Neutrophil (primary cell): ENCODE data around the gene MAU2.

Source experiments
- H3K27ac ChIP-seq: fragments of 200-600 bp; sonication (generic); 2 replicates; pipeline ENCODE4 v1.5.1; 2016; ENCODE audit warnings: mild to moderate bottlenecking, moderate library complexity
- H3K27me3 ChIP-seq: fragments of 200-600 bp; sonication (generic); 2 replicates; pipeline ENCODE4 v1.6.0; 2016; ENCODE audit warnings: mild to moderate bottlenecking
- H3K36me3 ChIP-seq: fragments of 200-600 bp; sonication (generic); 2 replicates; pipeline ENCODE4 v1.5.1; 2017
- H3K4me1 ChIP-seq, 2 experiments: fragments of 200-600 bp in 1 of 2; sonication (generic) in 1 of 2; 1 replicate in 1 of 2; 2 replicates in 1 of 2; pipeline versions ENCODE4 v1.5.1 to v1.6.1; 2013 to 2016; ENCODE audit warnings: low read depth in 1 of 2, low read length in 1 of 2, mild to moderate bottlenecking in 1 of 2, moderate library complexity in 1 of 2; ENCODE audit not compliant: control insufficient read depth in 1 of 2, insufficient read depth in 1 of 2
- H3K4me3 ChIP-seq, 2 experiments: fragments of 200-600 bp in 1 of 2; sonication (generic) in 1 of 2; 1 replicate in 1 of 2; 2 replicates in 1 of 2; pipeline ENCODE4 v1.5.1; 2013 to 2016; ENCODE audit warnings: low read depth in 1 of 2, low read length in 1 of 2, mild to moderate bottlenecking in 1 of 2, moderate library complexity in 1 of 2
- H3K9me3 ChIP-seq: fragments of 200-600 bp; sonication (generic); 2 replicates; pipeline ENCODE4 v1.5.1; 2016
- TF ChIP-seq, protein P1 (sequence below): fragments of 200-600 bp; sonication (generic); IDR thresholded peaks from 2 replicates; pipeline ENCODE4 v1.5.1; 2016; ENCODE audit warnings: antibody characterized with exemption

The MAU2 gene

DNA sequence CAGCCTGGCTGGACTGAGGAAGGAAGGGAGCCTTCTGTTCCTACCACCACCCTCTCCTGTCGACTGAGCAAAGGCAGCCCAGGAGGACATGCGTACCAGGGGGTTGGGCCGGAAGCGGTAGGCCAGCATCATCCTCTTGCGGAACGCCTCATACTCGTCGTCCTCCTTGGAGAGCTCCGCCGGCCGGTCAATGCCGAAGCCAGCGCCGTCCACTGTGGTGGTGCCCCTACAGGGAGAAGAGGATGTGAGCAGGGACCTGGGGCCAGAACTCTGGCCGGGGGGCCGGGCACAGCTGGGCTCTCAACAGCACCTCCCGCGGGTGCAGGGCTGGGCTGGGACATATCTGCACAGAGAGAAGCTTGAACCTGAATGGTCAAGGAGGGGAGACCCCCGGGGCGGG, 43.8 kb upstream of the MAU2 start:
- H3K4me1 ChIP-seq = no peaks in the 10 kb centered on the region

DNA sequence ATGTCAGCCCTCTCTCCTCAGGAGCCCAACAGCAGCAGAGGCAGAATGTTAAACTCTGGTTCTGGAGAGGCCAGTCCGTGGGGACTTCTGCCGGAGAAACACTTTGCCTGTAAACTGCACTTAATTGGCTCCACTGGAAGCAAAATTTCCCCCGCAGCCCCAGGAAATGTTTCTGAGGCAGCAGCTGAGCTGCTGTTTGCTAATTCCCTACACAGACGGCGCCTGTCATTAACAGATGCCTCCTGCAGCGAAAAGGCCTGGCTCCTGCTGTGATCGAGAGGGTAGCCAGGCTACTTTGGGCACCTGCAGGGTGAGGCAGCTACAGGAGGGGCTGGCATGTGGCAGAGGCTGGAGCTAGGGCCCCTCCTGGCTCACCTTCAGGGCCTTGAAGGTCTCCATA, 42.3 kb upstream of the MAU2 start:
- Histone ChIP-seq H3K27ac (no peak overlapping the region), H3K9me3 (no peaks in the 10 kb centered on the region), H3K27me3 (peaks cover 16% of the 10 kb centered on the region), H3K36me3 (peaks cover 88% of the 10 kb centered on the region), H3K4me3 (no peak overlapping the region), H3K4me1 (no peaks in the 10 kb centered on the region)
- TF ChIP-seq, protein P1, sequence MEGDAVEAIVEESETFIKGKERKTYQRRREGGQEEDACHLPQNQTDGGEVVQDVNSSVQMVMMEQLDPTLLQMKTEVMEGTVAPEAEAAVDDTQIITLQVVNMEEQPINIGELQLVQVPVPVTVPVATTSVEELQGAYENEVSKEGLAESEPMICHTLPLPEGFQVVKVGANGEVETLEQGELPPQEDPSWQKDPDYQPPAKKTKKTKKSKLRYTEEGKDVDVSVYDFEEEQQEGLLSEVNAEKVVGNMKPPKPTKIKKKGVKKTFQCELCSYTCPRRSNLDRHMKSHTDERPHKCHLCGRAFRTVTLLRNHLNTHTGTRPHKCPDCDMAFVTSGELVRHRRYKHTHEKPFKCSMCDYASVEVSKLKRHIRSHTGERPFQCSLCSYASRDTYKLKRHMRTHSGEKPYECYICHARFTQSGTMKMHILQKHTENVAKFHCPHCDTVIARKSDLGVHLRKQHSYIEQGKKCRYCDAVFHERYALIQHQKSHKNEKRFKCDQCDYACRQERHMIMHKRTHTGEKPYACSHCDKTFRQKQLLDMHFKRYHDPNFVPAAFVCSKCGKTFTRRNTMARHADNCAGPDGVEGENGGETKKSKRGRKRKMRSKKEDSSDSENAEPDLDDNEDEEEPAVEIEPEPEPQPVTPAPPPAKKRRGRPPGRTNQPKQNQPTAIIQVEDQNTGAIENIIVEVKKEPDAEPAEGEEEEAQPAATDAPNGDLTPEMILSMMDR = no peak

More for the DNA sequence above, 43.8 kb upstream of the MAU2 start:
- H3K9me3 ChIP-seq = no peaks in the 10 kb centered on the region
- peaks cover 31% of the 10 kb centered on the region for H3K27me3 ChIP-seq
- no peak overlapping the region for H3K27ac ChIP-seq
- H3K36me3 ChIP-seq = peaks cover 76% of the 10 kb centered on the region
- H3K4me3 ChIP-seq = no peak overlapping the region
- TF ChIP-seq, protein P1 = no peak

DNA sequence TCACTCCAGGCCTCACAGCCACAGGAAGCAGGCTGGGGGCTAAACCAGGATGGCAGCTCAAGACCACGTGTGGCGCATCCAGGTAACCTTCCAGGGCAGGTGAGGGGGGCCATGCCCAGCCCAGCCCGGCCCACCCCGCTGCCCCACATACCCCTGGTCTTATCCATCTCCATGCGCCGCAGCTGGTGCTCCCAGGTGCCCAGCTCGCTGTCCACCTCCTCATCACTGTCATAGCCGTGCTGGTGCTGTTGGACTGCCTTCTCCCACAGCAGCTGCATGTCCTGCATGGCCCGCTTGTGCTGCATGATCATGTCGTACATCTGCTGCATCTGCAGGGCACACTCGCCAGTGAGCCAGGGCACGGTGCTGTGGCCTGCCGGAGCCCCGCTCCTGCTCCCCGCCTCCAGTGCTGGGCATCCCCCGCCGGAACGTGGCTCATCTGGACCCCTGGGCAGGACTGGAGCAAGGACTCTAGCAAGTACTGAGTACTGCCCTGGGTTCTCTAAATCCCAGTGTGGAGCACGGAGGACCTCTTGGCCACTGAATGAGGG, 41.5 kb upstream of the MAU2 start:
- no peak overlapping the region for H3K4me3 ChIP-seq
- TF ChIP-seq, protein P1 = no peak
- peaks cover 96% of the 10 kb centered on the region for H3K36me3 ChIP-seq
- no peak overlapping the region for H3K27ac ChIP-seq
- H3K9me3 ChIP-seq = no peaks in the 10 kb centered on the region
- peaks cover 8% of the 10 kb centered on the region for H3K27me3 ChIP-seq
- H3K4me1 ChIP-seq = no peaks in the 10 kb centered on the region

DNA sequence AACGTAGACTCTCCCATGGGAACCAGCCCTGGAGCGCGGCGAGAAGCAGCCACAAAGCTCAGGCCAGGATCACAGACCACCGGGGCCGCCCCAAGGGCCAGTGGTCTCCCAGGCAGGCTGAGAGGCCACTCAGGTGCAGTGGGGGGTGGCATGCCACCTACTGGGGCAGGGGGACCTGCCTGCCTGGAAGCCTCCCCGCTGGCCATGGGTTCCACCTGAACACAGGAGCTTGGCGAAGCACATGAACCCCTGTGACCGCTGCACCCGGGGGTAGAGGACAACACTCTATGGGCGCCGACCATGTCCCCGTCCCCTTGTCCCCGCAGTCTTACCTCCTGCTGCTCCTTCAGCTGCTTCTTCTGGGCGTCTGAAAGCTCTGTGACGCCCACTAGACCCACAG, 40.8 kb upstream of the MAU2 start:
- no peaks in the 10 kb centered on the region for H3K9me3 ChIP-seq
- no peak overlapping the region for H3K27ac ChIP-seq
- TF ChIP-seq, protein P1 = no peak
- peaks cover 95% of the 10 kb centered on the region for H3K36me3 ChIP-seq
- no peaks in the 10 kb centered on the region for H3K4me1 ChIP-seq
- no peak overlapping the region for H3K4me3 ChIP-seq
- peaks cover 1% of the 10 kb centered on the region for H3K27me3 ChIP-seq

DNA sequence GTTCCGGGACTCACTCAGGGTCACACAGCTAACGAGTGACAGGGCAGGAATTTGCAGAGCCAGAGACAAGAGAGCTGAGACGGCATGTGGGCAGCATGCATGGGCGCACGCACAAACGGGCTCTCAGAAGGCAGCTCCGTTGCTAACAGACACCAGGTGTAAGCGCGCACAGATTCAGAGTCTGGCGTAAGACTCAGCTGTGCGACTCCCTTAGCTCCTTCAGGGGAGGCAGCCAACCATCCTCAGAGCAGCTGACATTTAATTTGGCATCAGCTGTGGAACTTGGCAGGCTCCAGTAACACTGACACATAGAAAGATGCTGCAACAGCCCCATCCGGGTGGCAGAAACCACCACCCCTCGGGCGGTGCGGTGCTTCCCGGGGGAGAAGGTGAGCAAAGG, 40.1 kb upstream of the MAU2 start:
- H3K27ac ChIP-seq = no peak overlapping the region
- peaks cover 95% of the 10 kb centered on the region for H3K36me3 ChIP-seq
- no peaks in the 10 kb centered on the region for H3K27me3 ChIP-seq
- TF ChIP-seq, protein P1 = no peak
- H3K4me1 ChIP-seq = no peaks in the 10 kb centered on the region
- no peaks in the 10 kb centered on the region for H3K9me3 ChIP-seq
- no peak overlapping the region for H3K4me3 ChIP-seq

DNA sequence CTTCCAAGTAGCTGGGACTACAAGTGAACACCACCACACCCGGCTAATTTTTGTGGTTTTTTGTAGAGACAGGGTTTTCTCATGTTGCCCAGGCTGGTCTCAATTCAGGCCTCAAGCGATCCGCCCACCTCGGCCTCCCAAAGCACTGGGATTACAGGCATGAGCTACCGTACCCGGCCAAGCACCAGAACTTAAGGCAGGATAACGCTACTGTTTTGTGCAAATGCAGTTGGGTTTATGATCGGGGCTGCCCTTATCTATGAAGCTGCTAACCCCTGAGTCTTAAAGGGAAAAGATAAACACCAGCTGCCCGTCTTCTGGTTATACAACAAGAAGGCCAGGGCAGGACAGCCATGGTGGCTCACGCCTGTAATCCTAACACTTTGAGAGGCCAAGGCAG, 34.9 kb upstream of the MAU2 start:
- H3K36me3 ChIP-seq = peaks cover 94% of the 10 kb centered on the region
- H3K27me3 ChIP-seq = no peaks in the 10 kb centered on the region
- H3K9me3 ChIP-seq = no peaks in the 10 kb centered on the region
- H3K27ac ChIP-seq = no peak overlapping the region
- no peak overlapping the region for H3K4me3 ChIP-seq
- no peaks in the 10 kb centered on the region for H3K4me1 ChIP-seq
- TF ChIP-seq, protein P1 = no peak
